PC-9 (cell line): ENCODE results near the gene GSTA5. TPM values are rescaled to one million over a fixed set of nuclear protein-coding genes. Genes with fewer than 3 reads are reported as not detected.
"Not testable (repeated sequence)": the region's sequence is repeated elsewhere in the genome, so short reads cannot be mapped to it uniquely, and the experiment has no call there.

Experiments used
- BruUV-seq: library from RNA; stranded (reverse); fragments of 400-500 nt; replicated peaks from 2 replicates; lab custom pipeline; 2021; lab: Mats Ljungman, UMichigan
- CTCF ChIA-PET: fragments of 300-600 bp; sonication (Branson Sonifier 250); formaldehyde crosslinking; loops from one replicate; lab custom pipeline; 2022; ENCODE audit warnings: antibody characterized with exemption; lab: Charles Lee
- POLR2A ChIA-PET: fragments of 300-600 bp; sonication (Branson Sonifier 250); formaldehyde crosslinking; loops from one replicate; lab custom pipeline; 2022; ENCODE audit warnings: antibody characterized with exemption; ENCODE audit not compliant: unreplicated experiment; lab: Charles Lee
- DNase-seq, 2 experiments: peaks; one replicate each; pipeline versions ENCODE4 v3.0.0 to v3.0.0-alpha.2; 2015 to 2022; ENCODE audit warnings: mixed read lengths in 1 of 2
- H2AFZ ChIP-seq: fragments of 200-600 bp; sonication (generic); 2 replicates; pipeline ENCODE4 v1.8.1; 2017; ENCODE audit warnings: antibody characterized with exemption
- H3F3A ChIP-seq: fragments of 200-600 bp; sonication (generic); 2 replicates; pipeline ENCODE4 v1.8.1; 2017; ENCODE audit warnings: antibody characterized with exemption, mild to moderate bottlenecking, low read depth; ENCODE audit not compliant: insufficient read depth
- H3K27ac ChIP-seq: fragments of 200-600 bp; sonication (generic); 2 replicates; pipeline ENCODE4 v1.6.1; 2016; ENCODE audit warnings: mixed run types
- H3K27me3 ChIP-seq: fragments of 200-600 bp; sonication (generic); 2 replicates; pipeline ENCODE4 v1.6.1; 2016; ENCODE audit warnings: low read depth, mixed run types; ENCODE audit not compliant: insufficient read depth
- H3K36me3 ChIP-seq: fragments of 200-600 bp; sonication (generic); 2 replicates; pipeline ENCODE4 v1.6.1; 2016; ENCODE audit warnings: low read depth, mixed run types
- H3K4me1 ChIP-seq: fragments of 200-600 bp; sonication (generic); replicated peaks from 2 replicates; pipeline ENCODE4 v1.6.1; 2016; ENCODE audit warnings: mixed run types; ENCODE audit not compliant: insufficient read depth
- H3K4me2 ChIP-seq: fragments of 200-600 bp; sonication (generic); 2 replicates; pipeline ENCODE4 v1.6.1; 2017; ENCODE audit warnings: mixed run types
- H3K4me3 ChIP-seq: fragments of 200-600 bp; sonication (generic); 2 replicates; pipeline ENCODE4 v1.6.1; 2016; ENCODE audit warnings: mixed run types
- H3K79me2 ChIP-seq: fragments of 200-600 bp; sonication (generic); 2 replicates; pipeline ENCODE4 v1.6.1; 2017; ENCODE audit warnings: low read depth, mixed run types
- H3K9me2 ChIP-seq: fragments of 200-600 bp; sonication (generic); 2 replicates; pipeline ENCODE4 v1.8.1; 2017; ENCODE audit warnings: mild to moderate bottlenecking; ENCODE audit not compliant: insufficient read depth
- H3K9me3 ChIP-seq: fragments of 200-600 bp; sonication (generic); 2 replicates; pipeline ENCODE4 v1.8.1; 2016; ENCODE audit warnings: low read depth; ENCODE audit not compliant: insufficient read depth
- H4K20me1 ChIP-seq: fragments of 200-600 bp; sonication (generic); 2 replicates; pipeline ENCODE4 v1.8.1; 2017; ENCODE audit not compliant: insufficient read depth
- EZH2 ChIP-seq: fragments of 200-600 bp; sonication (generic); IDR thresholded peaks from 2 replicates; pipeline ENCODE4 v1.8.0; 2017; ENCODE audit warnings: antibody characterized with exemption, low read depth
- intact Hi-C: fragments of 100-400 bp; cut with micrococcal nuclease; formaldehyde crosslinking; loops from one replicate; pipeline ENCODE4 v1.10.0; 2022; ENCODE audit not compliant: unreplicated experiment
- total RNA-seq: library from RNA; stranded (reverse); gene quantifications from 2 replicates; pipeline ENCODE4 v1.2.3, GENCODE V29; 2021
- TF ChIP-seq, protein P1 (sequence below): fragments of 200-600 bp; sonication (generic); conservative IDR thresholded peaks from 2 replicates; pipeline ENCODE4 v1.6.1; 2017; ENCODE audit warnings: mixed run types, antibody characterized with exemption, mild to moderate bottlenecking, moderate library complexity

Gene GSTA5
- total RNA-seq, 1 experiment from 2014 or later, result not detected

DNA sequence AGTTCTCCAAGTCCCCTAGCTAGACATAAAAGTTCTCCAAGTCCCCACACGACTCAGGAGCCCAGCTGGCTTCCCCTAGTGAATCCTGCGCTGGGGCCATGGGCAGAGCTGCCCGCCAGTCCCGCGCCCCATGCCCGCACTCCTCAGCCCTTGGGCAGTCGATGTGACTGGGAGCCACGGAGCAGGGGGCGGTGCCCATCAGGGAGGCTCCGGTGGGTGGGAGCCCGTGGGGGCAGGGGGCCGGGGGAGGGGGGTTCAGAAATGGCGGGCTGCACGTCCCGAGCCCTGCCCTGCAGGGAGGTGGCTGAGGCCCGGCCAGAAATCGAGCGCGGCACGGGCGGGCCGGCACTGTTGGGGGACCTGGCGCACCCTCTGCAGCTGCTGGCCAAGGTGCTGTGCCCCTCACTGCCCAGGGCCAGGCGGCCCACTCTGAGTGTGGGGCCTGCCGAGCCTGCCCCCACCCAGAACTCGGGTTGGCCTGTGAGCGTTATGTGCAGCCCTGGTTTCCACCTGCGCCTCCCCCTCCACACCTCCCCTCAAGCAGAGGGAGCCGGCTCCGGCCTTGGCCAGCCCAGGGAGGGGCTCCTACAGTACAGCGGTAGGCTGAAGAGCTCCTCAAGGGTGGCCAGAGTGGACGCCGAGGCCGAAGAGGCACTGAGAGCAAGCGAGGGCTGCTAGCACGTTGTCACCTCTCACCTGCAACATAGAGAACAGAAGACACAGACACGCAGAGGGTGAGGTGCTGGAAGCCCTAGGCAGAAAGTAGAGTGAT is 11.4 kb downstream of the GSTA5 start:
- Histone ChIP-seq H3K9me3 (no peaks in the 10 kb centered on the region; the same call in 1 of the 2 replicates), H3K4me2 (no peak overlapping the region), H3K36me3 (no peaks in the 10 kb centered on the region), H4K20me1 (no peaks in the 10 kb centered on the region), H3K9me2 (no peaks in the 10 kb centered on the region), H3K79me2 (no peaks in the 10 kb centered on the region), H3K27me3 (peaks cover 9% of the 10 kb centered on the region; the same call in 1 of the 2 replicates), H3K27ac (no peak overlapping the region), H3K4me3 (no peak overlapping the region), H3K4me1 (no peaks in the 10 kb centered on the region), H2AFZ (no peak overlapping the region), H3F3A (no peaks in the 10 kb centered on the region)
- intact Hi-C loops, result no loop called here
- ChIA-PET CTCF (no interaction called here), POLR2A (no interaction called here)
- no peak for DNase-seq
- TF ChIP-seq EZH2, result no peak
- TF ChIP-seq, protein P1, sequence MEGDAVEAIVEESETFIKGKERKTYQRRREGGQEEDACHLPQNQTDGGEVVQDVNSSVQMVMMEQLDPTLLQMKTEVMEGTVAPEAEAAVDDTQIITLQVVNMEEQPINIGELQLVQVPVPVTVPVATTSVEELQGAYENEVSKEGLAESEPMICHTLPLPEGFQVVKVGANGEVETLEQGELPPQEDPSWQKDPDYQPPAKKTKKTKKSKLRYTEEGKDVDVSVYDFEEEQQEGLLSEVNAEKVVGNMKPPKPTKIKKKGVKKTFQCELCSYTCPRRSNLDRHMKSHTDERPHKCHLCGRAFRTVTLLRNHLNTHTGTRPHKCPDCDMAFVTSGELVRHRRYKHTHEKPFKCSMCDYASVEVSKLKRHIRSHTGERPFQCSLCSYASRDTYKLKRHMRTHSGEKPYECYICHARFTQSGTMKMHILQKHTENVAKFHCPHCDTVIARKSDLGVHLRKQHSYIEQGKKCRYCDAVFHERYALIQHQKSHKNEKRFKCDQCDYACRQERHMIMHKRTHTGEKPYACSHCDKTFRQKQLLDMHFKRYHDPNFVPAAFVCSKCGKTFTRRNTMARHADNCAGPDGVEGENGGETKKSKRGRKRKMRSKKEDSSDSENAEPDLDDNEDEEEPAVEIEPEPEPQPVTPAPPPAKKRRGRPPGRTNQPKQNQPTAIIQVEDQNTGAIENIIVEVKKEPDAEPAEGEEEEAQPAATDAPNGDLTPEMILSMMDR, result no peak
- no TSS peak for BruUV-seq

DNA sequence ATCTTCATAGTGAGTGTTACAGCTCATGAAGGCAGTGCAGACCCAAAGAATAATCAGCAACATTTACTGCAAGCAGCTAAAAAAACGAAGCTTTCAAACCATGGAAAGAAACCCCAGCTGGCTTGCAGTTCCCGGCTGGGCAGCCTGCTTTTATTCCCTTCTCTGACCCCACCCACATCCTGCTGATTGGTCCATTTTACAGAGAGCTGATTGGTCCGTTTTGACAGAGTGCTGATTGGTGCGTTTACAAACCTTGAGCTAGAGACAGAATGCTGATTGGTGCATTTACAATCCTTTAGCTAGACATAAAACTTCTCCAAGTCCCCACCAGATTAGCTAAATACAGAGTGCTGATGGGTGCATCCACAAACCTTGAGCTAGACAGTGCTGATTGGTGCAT is 12.0 kb downstream of the GSTA5 start:
- POLR2A ChIA-PET, H3F3A ChIP-seq, H3K4me3 ChIP-seq, DNase-seq, H4K20me1 ChIP-seq, H3K27me3 ChIP-seq, H3K4me1 ChIP-seq, BruUV-seq, H3K27ac ChIP-seq, H3K9me3 ChIP-seq, H3K79me2 ChIP-seq, H3K9me2 ChIP-seq, H3K4me2 ChIP-seq, CTCF ChIA-PET, intact Hi-C loops, H2AFZ ChIP-seq, H3K36me3 ChIP-seq: not testable (repeated sequence)

DNA sequence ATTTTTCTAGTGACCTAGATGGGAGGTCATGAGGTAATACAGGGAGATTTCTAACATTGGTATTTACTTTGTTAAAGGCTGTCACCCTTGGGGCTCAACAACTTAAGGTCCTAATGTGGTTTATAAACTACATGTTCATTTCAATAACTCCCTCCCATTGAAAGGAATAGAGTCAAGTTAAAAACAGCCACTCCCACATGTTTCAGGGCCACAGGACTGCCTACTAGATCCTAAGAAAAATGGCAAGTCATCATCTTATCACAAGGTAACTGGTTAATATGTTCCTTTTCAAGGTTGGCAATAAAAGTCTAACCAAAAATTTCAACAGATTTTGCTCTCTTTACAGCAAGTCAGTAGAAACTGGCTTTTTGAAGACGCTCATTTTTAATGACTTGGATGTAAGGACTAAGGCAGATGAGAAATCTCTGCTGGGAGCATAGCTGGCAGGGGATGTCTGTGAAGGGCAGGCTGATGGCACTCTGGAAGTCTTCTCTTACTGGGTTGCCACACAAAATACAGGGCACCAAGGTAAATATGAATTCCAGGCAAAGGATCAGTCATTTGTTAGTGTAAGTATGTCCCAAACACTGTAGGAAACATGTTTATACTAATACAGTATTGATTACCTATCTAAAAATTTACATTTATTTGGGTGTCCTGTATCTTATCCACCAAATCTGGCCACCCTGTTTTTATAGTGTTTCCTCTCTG is 13.4 kb downstream of the GSTA5 start:
- H3K27ac ChIP-seq, H3K4me2 ChIP-seq, H3K36me3 ChIP-seq, H4K20me1 ChIP-seq, H2AFZ ChIP-seq, BruUV-seq, H3K4me1 ChIP-seq, H3K9me2 ChIP-seq, H3K9me3 ChIP-seq, intact Hi-C loops, H3K27me3 ChIP-seq, DNase-seq, POLR2A ChIA-PET, H3K4me3 ChIP-seq, H3K79me2 ChIP-seq, H3F3A ChIP-seq, CTCF ChIA-PET: not testable (repeated sequence)

DNA sequence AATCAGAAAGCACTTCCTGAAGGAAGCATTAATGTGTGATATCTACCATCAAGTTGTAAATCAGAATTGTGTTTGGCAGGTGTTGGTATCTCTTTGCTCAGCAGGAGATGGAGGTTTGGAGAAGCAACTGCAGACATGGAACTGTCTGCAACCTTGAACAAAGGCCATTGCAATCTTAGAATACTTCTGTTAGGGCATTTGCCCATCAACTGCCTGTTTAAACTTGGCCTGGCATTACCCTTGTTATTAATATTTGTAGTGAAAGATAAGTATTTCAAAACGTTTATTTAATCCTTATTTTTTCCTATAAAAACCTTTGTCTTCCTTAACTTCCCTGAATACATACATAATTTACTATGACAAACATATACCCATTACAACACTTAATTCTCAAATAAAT is 14.1 kb downstream of the GSTA5 start:
- no peaks in the 10 kb centered on the region for H3K36me3 ChIP-seq
- H3K4me2 ChIP-seq, result no peak overlapping the region
- CTCF ChIA-PET, result no interaction called here
- no TSS peak for BruUV-seq
- H4K20me1 ChIP-seq, result no peaks in the 10 kb centered on the region
- no peaks in the 10 kb centered on the region; the same call in 1 of the 2 replicates for H3K9me3 ChIP-seq
- H3F3A ChIP-seq, result no peaks in the 10 kb centered on the region
- no peak overlapping the region for H3K4me3 ChIP-seq
- 0 out of 2 replicates have a peak, but pooled peaks cover 6% of the 10 kb centered on the region for H3K27me3 ChIP-seq
- H3K4me1 ChIP-seq, result no peaks in the 10 kb centered on the region
- TF ChIP-seq EZH2, result no peak
- TF ChIP-seq, protein P1, result no peak
- intact Hi-C loops, result no loop called here
- no peak for DNase-seq
- POLR2A ChIA-PET, result no interaction called here
- no peak overlapping the region for H3K27ac ChIP-seq
- H3K9me2 ChIP-seq, result no peaks in the 10 kb centered on the region
- H3K79me2 ChIP-seq, result no peaks in the 10 kb centered on the region
- H2AFZ ChIP-seq, result no peak overlapping the region

DNA sequence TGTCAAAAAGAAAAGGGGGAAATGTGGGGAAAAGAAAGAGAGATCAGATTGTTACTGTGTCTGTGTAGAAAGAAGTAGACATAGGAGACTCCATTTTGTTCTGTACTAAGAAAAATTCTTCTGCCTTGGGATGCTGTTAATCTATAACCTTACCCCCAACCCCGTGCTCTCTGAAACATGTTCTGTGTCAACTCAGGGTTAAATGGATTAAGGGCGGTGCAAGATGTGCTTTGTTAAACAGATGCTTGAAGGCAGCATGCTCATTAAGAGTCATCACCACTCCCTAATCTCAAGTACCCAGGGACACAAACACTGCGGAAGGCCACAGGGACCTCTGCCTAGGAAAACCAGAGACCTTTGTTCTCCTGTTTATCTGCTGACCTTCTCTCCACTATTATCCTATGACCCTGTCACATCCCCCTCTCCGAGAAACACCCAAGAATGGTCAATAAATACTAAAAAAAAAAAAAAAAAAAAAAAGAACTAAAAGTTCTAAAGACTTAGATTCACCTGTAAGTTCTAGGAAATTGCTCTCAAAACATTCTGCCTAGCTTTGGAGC is 14.6 kb downstream of the GSTA5 start:
- H3K79me2 ChIP-seq, POLR2A ChIA-PET, H3K9me3 ChIP-seq, DNase-seq, H2AFZ ChIP-seq, H3K36me3 ChIP-seq, H4K20me1 ChIP-seq, H3K27ac ChIP-seq, H3F3A ChIP-seq, H3K4me2 ChIP-seq, CTCF ChIA-PET, BruUV-seq, H3K4me1 ChIP-seq, H3K9me2 ChIP-seq, intact Hi-C loops, H3K27me3 ChIP-seq, H3K4me3 ChIP-seq: not testable (repeated sequence)
